Osteocyte (in vitro differentiated cells): ENCODE measurements around the gene PAMR1. TPM values are rescaled to one million over a fixed set of nuclear protein-coding genes. Genes with fewer than 3 reads are reported as not detected.

ENCODE experiments used
- DNase-seq: peaks from one replicate; pipeline ENCODE4 v3.0.0; 2021; ENCODE audit warnings: mixed read lengths; ENCODE audit not compliant: unreplicated experiment; ENCODE audit errors: extremely low spot score
- H3K27ac Mint-ChIP-seq: one replicate; pipeline ENCODE4 v1.8.0; 2021; ENCODE audit warnings: mild to moderate bottlenecking, mixed read lengths; ENCODE audit not compliant: unreplicated experiment
- H3K27me3 Mint-ChIP-seq: one replicate; pipeline ENCODE4 v1.8.0; 2021; ENCODE audit warnings: mixed read lengths; ENCODE audit not compliant: unreplicated experiment
- H3K36me3 Mint-ChIP-seq: one replicate; pipeline ENCODE4 v1.8.0; 2021; ENCODE audit warnings: mixed read lengths; ENCODE audit not compliant: unreplicated experiment
- H3K4me1 Mint-ChIP-seq: one replicate; pipeline ENCODE4 v1.8.0; 2021; ENCODE audit warnings: mixed read lengths; ENCODE audit not compliant: unreplicated experiment
- H3K4me3 Mint-ChIP-seq: one replicate; pipeline ENCODE4 v1.8.0; 2021; ENCODE audit warnings: mild to moderate bottlenecking, moderate library complexity, mixed read lengths; ENCODE audit not compliant: unreplicated experiment
- H3K9me3 Mint-ChIP-seq: one replicate; pipeline ENCODE4 v1.8.0; 2021; ENCODE audit warnings: mixed read lengths; ENCODE audit not compliant: unreplicated experiment
- total RNA-seq: library from RNA; stranded (reverse); gene quantifications from 2 replicates; pipeline ENCODE4 v1.2.1, GENCODE V29; 2021
- TF ChIP-seq, protein P1 (sequence below): fragments of 200-600 bp; sonication (generic); IDR thresholded peaks from 2 replicates; pipeline ENCODE4 v1.5.0; 2021; ENCODE audit warnings: antibody characterized with exemption, mild to moderate bottlenecking, moderate library complexity

Gene PAMR1
- total RNA-seq, 1 donor from 2014 or later, result 4.4 TPM

DNA sequence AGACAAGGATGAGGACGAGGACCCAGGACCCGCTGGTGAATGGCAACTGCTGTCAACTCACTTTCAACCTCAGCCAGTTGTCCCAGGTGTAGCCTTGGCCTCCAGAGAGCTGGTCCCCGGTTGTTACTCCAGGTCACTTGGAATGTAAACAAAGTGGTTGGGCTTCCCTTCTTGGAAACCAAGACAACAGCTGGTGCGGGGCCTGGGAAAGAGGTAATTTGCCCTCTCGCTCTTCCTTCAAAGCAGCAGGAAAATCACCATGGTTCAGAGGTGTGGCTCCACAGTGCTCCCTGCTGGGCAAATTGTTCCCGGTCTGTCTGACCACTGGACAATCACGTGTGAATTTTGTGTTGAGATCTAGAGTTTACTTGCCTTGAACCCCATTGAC, 121.0 kb downstream of the PAMR1 start:
- no peak overlapping the region for H3K4me3 Mint-ChIP-seq
- H3K27ac Mint-ChIP-seq, result no peak overlapping the region
- no peaks in the 10 kb centered on the region for H3K36me3 Mint-ChIP-seq
- no peak for DNase-seq
- H3K9me3 Mint-ChIP-seq, result no peaks in the 10 kb centered on the region
- peaks cover 11% of the 10 kb centered on the region for H3K27me3 Mint-ChIP-seq
- TF ChIP-seq, protein P1, sequence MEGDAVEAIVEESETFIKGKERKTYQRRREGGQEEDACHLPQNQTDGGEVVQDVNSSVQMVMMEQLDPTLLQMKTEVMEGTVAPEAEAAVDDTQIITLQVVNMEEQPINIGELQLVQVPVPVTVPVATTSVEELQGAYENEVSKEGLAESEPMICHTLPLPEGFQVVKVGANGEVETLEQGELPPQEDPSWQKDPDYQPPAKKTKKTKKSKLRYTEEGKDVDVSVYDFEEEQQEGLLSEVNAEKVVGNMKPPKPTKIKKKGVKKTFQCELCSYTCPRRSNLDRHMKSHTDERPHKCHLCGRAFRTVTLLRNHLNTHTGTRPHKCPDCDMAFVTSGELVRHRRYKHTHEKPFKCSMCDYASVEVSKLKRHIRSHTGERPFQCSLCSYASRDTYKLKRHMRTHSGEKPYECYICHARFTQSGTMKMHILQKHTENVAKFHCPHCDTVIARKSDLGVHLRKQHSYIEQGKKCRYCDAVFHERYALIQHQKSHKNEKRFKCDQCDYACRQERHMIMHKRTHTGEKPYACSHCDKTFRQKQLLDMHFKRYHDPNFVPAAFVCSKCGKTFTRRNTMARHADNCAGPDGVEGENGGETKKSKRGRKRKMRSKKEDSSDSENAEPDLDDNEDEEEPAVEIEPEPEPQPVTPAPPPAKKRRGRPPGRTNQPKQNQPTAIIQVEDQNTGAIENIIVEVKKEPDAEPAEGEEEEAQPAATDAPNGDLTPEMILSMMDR, result peak; percentile 49
- peaks cover 3% of the 10 kb centered on the region for H3K4me1 Mint-ChIP-seq

DNA sequence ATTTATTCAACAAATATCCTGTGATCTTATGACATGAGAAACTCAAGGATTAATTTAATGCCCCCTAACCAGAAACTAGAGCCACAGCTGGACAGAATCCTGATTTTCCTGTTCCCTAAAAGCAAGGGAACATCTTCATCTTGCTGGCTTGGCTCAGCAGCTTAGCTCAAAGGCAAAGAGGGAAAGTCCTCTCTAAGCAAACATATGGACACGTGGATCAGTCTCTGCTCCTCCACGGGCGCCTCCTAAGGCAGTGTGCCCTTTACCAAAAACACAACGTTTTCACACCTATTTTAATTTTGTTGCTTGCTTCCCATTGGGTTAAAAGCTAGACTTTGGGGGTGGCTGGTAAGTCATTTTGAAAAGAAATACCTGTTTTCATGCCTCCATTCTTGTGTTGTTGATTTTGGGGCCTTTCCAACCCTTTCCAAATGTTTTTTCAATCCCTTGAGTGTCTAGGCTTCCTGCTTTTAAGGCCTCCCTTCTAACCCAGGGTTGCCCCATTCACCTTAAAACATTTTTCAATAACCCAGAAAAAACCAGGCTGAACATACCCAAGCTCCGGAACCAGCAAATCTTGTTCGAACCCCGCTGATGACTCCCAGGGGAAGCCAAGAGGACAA, 121.5 kb downstream of the PAMR1 start:
- Mint-ChIP-seq H3K27me3 (peaks cover 7% of the 10 kb centered on the region), H3K36me3 (no peaks in the 10 kb centered on the region), H3K27ac (no peak overlapping the region), H3K9me3 (no peaks in the 10 kb centered on the region), H3K4me1 (peaks cover 3% of the 10 kb centered on the region), H3K4me3 (no peak overlapping the region)
- DNase-seq, result no peak
- TF ChIP-seq, protein P1, result no peak

DNA sequence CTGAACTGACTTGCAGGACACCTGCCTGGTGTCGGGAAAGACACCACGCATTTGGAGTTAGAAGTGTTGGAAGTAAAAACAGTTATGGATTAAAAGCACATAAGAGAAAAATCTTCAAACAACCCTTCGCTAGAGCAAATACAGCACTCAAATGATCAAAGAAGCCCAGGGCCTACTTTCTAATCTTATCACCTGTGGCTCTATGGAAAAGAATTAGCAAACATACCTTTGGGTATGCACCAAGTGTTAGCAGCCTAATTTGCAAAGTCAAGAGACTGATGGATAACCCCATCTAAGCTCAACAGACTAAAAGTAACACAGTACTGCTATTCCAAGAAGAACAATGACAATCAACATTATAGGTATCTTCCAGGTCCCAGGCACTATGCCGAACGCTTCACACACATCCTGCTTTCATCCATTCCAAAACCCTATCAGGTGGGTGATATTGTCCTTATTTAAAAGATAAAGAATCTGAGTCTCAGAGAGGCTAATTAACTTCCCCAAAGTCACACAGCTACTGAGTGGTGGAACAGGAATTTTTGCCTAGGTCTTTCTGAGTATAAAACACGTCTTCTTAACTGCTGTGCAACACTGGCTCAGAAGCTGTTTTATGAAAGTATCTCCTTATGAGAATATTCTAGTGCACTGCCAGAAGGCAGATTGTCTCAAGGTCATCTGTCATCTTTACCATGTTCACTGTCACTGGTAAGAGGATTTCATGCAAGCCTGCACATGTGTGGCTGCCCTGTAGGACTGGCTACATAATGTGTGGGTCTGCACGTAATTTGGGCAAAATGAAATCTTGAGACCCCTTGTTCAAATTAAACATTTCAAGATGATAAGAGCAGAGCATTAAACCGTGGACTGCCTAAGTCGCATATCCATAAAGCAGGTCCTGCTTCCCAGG, 122.4 kb downstream of the PAMR1 start:
- Mint-ChIP-seq H3K9me3 (no peaks in the 10 kb centered on the region), H3K4me1 (peaks cover 3% of the 10 kb centered on the region), H3K36me3 (no peaks in the 10 kb centered on the region), H3K27me3 (peaks cover 5% of the 10 kb centered on the region), H3K27ac (no peak overlapping the region), H3K4me3 (no peak overlapping the region)
- TF ChIP-seq, protein P1, result no peak
- no peak for DNase-seq

DNA sequence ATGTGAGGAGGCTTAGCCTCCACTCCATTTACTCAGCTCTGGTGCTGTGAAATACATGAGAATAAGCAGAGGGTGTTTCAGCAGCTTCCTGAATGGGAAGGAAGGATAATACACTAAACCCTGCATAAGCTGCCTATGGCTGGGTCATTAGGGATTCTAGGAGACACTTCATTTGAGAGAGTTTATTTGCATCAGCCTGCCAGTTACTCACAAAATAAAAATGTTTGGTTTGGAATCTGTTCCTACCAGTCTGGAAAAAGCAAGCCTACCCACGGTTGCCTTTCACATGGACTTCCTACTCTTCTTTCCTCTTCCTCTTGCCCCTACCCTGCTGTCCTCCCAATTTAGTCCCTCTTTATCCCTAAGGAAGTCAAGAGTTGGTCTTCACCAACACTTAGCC, 126.5 kb downstream of the PAMR1 start:
- H3K27me3 Mint-ChIP-seq, result peaks cover 9% of the 10 kb centered on the region
- H3K36me3 Mint-ChIP-seq, result no peaks in the 10 kb centered on the region
- no peak overlapping the region for H3K4me3 Mint-ChIP-seq
- no peak for DNase-seq
- H3K27ac Mint-ChIP-seq, result no peak overlapping the region
- no peaks in the 10 kb centered on the region for H3K9me3 Mint-ChIP-seq
- H3K4me1 Mint-ChIP-seq, result peaks cover under 1% of the 10 kb centered on the region
- TF ChIP-seq, protein P1, result no peak

DNA sequence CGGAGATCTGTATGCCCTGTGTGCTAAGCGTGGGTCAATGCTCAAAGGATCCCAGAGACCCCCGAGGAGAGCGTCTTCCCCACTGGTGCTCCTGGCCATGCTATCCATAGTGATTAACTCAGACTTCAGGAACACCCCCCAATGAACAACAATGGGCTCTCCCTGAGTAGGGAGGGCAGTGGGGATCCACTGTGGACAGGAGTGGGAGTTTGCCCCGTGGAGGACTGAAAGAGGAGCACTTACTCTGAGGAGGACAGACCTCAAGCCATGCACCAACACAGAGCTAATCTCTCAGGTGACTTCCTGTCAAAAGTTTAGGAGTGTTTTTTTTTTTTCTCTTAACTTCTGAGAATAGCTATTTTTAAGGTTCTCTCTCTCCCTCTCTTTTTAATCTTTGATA, 130.5 kb downstream of the PAMR1 start:
- Mint-ChIP-seq H3K4me3 (no peak overlapping the region), H3K36me3 (no peaks in the 10 kb centered on the region), H3K27me3 (peaks cover 15% of the 10 kb centered on the region), H3K9me3 (no peaks in the 10 kb centered on the region), H3K27ac (no peak overlapping the region), H3K4me1 (peaks cover 17% of the 10 kb centered on the region)
- TF ChIP-seq, protein P1, result no peak
- no peak for DNase-seq
